Peyer's patch (tissue), 4 donors: Measurements from ENCODE around the gene BAIAP2L2. TPM values are rescaled to one million over a fixed set of nuclear protein-coding genes. Genes with fewer than 3 reads are reported as not detected.
A peak's percentile ranks its signal among the peaks of the same experiment; 100 is the strongest.

Experiments used
- DNase-seq, 3 donors: peaks; one replicate each; pipeline ENCODE4 v3.0.0-alpha.2; 2017 to 2019
- H3K27ac ChIP-seq, 4 donors: fragments of 200-600 bp; sonication (generic); one replicate each; pipeline ENCODE4 v1.5.1; 2016 to 2019
- H3K27me3 ChIP-seq, 2 donors: fragments of 200-600 bp; sonication (generic); one replicate each; pipeline ENCODE4 v1.5.1; 2019
- H3K36me3 ChIP-seq, 3 donors: fragments of 200-600 bp; sonication (generic); one replicate each; pipeline ENCODE4 v1.5.1; 2016 to 2019
- H3K4me1 ChIP-seq, 4 donors: fragments of 200-600 bp; sonication (generic); one replicate each; pipeline ENCODE4 v1.5.1; 2016 to 2019
- H3K4me3 ChIP-seq, 4 donors: fragments of 200-600 bp; sonication (generic); 1 replicate in 3 of 4; 2 replicates in 1 of 4; pipeline ENCODE4 v1.5.1; 2016 to 2019; ENCODE audit warnings: mild to moderate bottlenecking in 1 of 4
- H3K9me3 ChIP-seq, 4 donors: fragments of 200-600 bp; sonication (generic); one replicate each; pipeline ENCODE4 v1.5.1; 2016 to 2019; ENCODE audit warnings: mild to moderate bottlenecking in 1 of 4
- POLR2A ChIP-seq, 2 donors: fragments of 450-650 bp; IDR thresholded peaks; one replicate each; pipeline ENCODE4 v1.5.1; 2017; ENCODE audit warnings: antibody characterized with exemption in 2 of 2, mild to moderate bottlenecking in 2 of 2, moderate library complexity in 2 of 2
- total RNA-seq, 4 donors: library from RNA; depleted of rRNA; stranded (reverse); fragments of >200 nt; gene quantifications; one replicate each; pipeline ENCODE4 v1.1.0, GENCODE V29; 2016
- TF ChIP-seq, protein P1 (sequence below), 6 experiments: fragments of 450-650 bp in 4 of 6; fragments of 200-600 bp in 2 of 6; sonication (generic) in 1 of 6; IDR thresholded peaks; one replicate each; pipeline ENCODE4 v1.5.1; 2017 to 2019; ENCODE audit warnings: antibody characterized with exemption in 6 of 6, mild to moderate bottlenecking in 3 of 6, moderate library complexity in 1 of 6

BAIAP2L2 gene
- total RNA-seq, 4 donors from 2014 or later: 83.3 to 421 (median 306) TPM

DNA sequence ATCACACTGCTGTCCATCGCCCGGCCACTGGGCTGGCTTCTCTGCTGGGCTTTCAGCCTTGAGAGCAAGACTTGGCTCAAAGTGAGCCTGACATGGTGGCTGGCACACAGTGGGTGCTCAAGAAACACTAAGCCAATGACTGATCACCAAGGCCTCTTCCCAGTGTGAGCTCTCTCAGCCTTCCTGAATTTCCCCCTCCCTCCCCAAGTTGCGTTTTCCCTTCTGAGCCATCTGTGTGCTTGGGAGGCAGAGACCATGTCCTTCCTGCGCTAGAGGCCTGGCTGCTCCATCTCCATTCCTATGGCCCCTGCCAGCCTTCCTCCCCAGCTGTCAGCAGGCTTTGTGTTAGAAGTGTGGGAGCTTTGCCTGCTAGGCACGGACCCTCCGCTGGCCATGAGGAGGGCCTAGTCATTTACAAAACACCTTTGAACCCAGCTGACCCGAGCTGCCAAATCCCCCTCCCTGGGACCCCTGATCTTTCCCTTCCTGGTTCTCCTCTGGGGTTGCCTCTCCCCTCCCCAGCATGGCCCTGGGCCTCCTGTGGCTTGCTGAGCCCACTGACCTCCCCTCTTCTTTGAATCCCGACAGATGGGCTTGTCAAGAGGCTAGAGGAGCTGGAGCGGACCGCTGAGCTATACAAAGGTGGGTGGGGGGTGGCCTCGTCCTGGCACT, 40.1 kb downstream of the BAIAP2L2 start:
- peaks cover 0 to 78% (median 0%) of the 10 kb centered on the region in 3 donors for H3K36me3 ChIP-seq
- H3K27ac ChIP-seq: peak overlapping the region in 2 of 4 donors; percentile 3 to 49
- no peaks in the 10 kb centered on the region for H3K27me3 ChIP-seq
- peaks cover 0 to 8% (median 0%) of the 10 kb centered on the region in 4 donors for H3K4me1 ChIP-seq
- no peak overlapping the region for H3K4me3 ChIP-seq
- TF ChIP-seq POLR2A (IDR thresholded peaks at IDR 0.05): no peak
- TF ChIP-seq, protein P1, sequence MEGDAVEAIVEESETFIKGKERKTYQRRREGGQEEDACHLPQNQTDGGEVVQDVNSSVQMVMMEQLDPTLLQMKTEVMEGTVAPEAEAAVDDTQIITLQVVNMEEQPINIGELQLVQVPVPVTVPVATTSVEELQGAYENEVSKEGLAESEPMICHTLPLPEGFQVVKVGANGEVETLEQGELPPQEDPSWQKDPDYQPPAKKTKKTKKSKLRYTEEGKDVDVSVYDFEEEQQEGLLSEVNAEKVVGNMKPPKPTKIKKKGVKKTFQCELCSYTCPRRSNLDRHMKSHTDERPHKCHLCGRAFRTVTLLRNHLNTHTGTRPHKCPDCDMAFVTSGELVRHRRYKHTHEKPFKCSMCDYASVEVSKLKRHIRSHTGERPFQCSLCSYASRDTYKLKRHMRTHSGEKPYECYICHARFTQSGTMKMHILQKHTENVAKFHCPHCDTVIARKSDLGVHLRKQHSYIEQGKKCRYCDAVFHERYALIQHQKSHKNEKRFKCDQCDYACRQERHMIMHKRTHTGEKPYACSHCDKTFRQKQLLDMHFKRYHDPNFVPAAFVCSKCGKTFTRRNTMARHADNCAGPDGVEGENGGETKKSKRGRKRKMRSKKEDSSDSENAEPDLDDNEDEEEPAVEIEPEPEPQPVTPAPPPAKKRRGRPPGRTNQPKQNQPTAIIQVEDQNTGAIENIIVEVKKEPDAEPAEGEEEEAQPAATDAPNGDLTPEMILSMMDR (IDR thresholded peaks at IDR 0.05): no peak
- H3K9me3 ChIP-seq: no peaks in the 10 kb centered on the region
- no peak for DNase-seq

GRCh38 chr22:38069372-38070249, 40.9 kb downstream of the BAIAP2L2 start:
- H3K4me1 ChIP-seq: peaks cover 0 to 8% (median 0%) of the 10 kb centered on the region in 4 donors
- peak overlapping the region in 2 of 4 donors; percentile 49 to 52 for H3K27ac ChIP-seq
- no peak overlapping the region for H3K4me3 ChIP-seq
- peaks cover 0 to 78% (median 0%) of the 10 kb centered on the region in 3 donors for H3K36me3 ChIP-seq
- H3K27me3 ChIP-seq: no peaks in the 10 kb centered on the region
- no peak for DNase-seq
- H3K9me3 ChIP-seq: no peaks in the 10 kb centered on the region
- TF ChIP-seq POLR2A (IDR thresholded peaks at IDR 0.05): no peak
- TF ChIP-seq, protein P1 (IDR thresholded peaks at IDR 0.05): peak in 2 of 6 experiments; percentile 12 to 21

GRCh38 chr22:38068641-38069371, 41.7 kb downstream of the BAIAP2L2 start:
- Histone ChIP-seq H3K36me3 (peaks cover 0 to 78% (median 0%) of the 10 kb centered on the region in 3 donors), H3K4me3 (no peak overlapping the region), H3K27ac (peak overlapping the region in 2 of 4 donors; percentile 49 to 52), H3K27me3 (no peaks in the 10 kb centered on the region), H3K9me3 (no peaks in the 10 kb centered on the region), H3K4me1 (peaks cover 0 to 8% (median 0%) of the 10 kb centered on the region in 4 donors)
- TF ChIP-seq, protein P1 (IDR thresholded peaks at IDR 0.05): no peak
- no peak for DNase-seq

- Histone ChIP-seq H3K4me1 (peaks cover 0 to 8% (median 0%) of the 10 kb centered on the region in 4 donors), H3K27ac (no peak overlapping the region), H3K36me3 (peaks cover 0 to 76% (median 0%) of the 10 kb centered on the region in 3 donors), H3K27me3 (no peaks in the 10 kb centered on the region), H3K4me3 (no peak overlapping the region), H3K9me3 (no peaks in the 10 kb centered on the region)
- no peak for TF ChIP-seq POLR2A (IDR thresholded peaks at IDR 0.05)
- TF ChIP-seq, protein P1 (IDR thresholded peaks at IDR 0.05): no peak
- DNase-seq: no peak
Measured at GRCh38 chr22:38067761-38068360, 42.6 kb downstream of the BAIAP2L2 start.

- H3K4me3 ChIP-seq: no peak overlapping the region
- no peak for DNase-seq
Measured at GRCh38 chr22:38067028-38067415, 43.5 kb downstream of the BAIAP2L2 start.

More at GRCh38 chr22:38067028-38067415, 43.5 kb downstream of the BAIAP2L2 start:
- peaks cover 0 to 8% (median 0%) of the 10 kb centered on the region in 4 donors for H3K4me1 ChIP-seq
- no peaks in the 10 kb centered on the region for H3K9me3 ChIP-seq
- no peak overlapping the region for H3K27ac ChIP-seq
- peaks cover 0 to 72% (median 0%) of the 10 kb centered on the region in 3 donors for H3K36me3 ChIP-seq
- no peaks in the 10 kb centered on the region for H3K27me3 ChIP-seq
- TF ChIP-seq POLR2A (IDR thresholded peaks at IDR 0.05): no peak
- TF ChIP-seq, protein P1 (IDR thresholded peaks at IDR 0.05): no peak
